Stimulated activated CD8-positive, alpha-beta memory T cell treated with anti-CD3 and anti-CD28 coated beads, Interleukin-12 subunit alpha, Interleukin-12 subunit beta, amount 100 ng/mL, for 24 hours (primary cell): Measurements from ENCODE around the gene SGCD.

Experiments
- DNase-seq: peaks from one replicate; pipeline ENCODE4 v3.0.0-alpha.2; 2020; ENCODE audit errors: extremely low read depth

Gene SGCD

GRCh38 chr5:156459812-156460385 lies 132.9 kb downstream of the SGCD start:
- no peak for DNase-seq

DNA sequence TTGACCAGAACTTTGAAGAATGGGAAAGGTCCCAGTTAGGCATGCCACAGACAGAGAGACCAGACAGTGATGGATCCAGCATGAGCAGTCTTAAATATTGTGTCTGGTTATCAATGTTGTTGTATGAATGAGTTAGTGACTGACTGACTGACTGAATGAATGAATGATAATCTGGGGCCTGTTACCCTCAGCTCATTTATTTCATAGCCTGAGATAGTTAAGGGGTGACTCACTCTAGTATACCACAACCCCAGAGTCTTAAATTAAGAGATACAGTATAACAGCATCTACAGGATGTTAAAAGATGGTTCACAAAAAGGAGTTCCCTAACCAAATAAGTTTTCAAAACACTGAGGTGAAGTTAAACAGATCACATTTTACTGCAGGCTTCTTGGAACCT lies 133.5 kb downstream of the SGCD start:
- no peak for DNase-seq

DNA sequence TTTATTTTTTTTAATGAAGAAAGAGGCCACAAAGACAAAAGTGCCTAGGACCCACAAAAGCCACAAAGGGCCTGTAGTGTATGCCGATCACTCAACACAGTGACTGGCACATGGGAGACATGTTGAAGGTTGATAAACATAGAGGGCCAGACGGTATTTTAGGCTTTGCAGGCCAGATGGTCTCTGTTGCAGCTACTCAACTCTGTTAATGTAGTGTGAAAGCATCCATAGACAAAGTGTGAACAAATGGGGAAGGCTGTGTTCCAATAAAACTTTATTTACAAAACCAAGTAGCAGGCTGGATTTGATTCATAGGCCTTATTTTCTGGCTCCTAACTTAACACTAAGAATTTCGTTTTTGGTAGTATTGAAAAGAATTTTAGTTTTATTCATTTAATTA lies 139.9 kb downstream of the SGCD start:
- no peak for DNase-seq

DNA sequence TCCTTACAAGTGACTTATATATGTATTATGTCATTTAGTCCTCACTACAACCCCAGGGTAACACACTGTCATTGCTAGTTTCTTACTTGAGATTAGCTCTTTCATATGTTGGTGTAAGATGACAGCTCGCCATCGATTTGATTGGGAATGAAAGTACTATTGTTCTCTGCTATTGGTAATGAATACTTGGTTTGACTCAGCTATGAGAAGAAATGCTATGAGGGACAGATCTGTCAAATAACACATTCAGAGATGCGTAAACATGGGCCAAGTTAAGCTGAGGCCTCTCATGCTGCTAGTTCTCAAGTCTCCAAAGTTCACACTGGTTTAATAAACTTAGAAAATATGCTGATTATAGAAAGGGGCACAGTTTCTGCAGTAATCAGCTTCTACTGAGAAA lies 142.7 kb downstream of the SGCD start:
- DNase-seq, result no peak

DNA sequence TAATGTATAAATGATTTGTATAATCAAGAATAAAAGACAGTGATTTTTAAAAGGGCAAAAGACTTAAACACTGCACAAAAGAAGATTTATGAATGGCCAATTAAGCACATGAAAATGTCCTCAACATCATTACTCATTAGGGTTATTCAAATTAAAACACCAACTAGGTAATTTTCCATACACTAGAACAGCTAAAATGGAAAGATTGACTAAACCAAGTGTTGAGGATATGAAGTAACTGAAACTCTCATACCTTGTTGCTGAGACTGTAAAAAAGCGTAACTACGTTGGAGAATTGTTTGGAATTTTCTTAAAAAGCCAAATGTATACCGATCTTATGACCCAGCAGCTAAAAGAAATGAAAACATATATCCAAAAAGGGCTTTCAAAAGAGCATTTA lies 144.9 kb downstream of the SGCD start:
- no peak for DNase-seq

DNA sequence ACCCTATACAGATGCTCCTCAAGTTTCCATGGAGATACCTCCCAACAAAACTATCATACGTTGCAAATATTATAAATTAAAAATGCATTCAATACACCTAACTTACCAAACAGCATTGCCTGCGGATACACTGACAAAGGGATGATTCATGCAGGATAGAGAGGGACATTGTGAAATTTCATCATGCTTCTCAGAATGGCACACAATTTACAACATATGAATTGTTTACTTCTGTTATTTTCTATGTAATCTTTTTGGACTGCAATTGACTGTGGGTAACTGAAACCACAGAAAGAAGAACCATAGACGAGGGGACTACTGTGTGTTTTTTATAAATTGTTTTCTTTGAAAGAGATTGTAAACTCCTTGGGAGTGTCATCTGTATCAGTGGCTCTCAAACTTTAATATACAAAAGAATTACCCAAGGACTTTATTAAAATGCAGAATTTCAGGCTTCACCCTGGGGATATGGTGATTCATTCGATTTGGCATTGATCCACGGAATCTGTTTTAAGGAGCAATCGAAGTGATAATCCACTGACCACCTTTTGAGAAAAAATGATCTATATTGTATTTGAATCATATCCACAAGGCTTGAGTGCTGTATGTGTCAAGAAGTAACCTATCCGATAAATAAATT lies 146.4 kb downstream of the SGCD start:
- DNase-seq, result no peak

GRCh38 chr5:156474251-156474650 lies 147.3 kb downstream of the SGCD start:
- no peak for DNase-seq

GRCh38 chr5:156475182-156476157 lies 148.5 kb downstream of the SGCD start:
- DNase-seq, result no peak

- no peak for DNase-seq
Measured at GRCh38 chr5:156476158-156476551, 149.2 kb downstream of the SGCD start.

- no peak for DNase-seq
Measured at GRCh38 chr5:156476678-156477077, 149.7 kb downstream of the SGCD start.

DNA sequence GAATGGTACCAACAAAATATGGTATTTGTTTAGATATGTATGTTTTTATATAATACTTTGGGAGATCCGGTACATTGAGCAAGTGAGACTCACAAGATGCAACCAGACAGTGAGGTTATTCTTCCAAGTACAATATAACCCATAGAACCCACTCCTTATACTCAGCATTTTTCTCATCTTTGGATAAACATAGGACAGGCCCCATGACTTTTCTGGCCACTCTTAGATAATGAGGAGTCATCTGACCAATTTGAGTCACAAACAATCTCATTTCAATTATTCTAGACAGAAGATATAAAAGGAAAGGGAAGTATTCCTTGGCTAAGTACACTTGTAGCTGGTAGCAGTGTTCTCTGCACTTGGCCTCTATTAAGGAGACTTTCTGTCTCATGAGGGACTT lies 150.2 kb downstream of the SGCD start:
- no peak for DNase-seq

- DNase-seq, result no peak
Measured at GRCh38 chr5:156479849-156480248, 152.9 kb downstream of the SGCD start.

DNA sequence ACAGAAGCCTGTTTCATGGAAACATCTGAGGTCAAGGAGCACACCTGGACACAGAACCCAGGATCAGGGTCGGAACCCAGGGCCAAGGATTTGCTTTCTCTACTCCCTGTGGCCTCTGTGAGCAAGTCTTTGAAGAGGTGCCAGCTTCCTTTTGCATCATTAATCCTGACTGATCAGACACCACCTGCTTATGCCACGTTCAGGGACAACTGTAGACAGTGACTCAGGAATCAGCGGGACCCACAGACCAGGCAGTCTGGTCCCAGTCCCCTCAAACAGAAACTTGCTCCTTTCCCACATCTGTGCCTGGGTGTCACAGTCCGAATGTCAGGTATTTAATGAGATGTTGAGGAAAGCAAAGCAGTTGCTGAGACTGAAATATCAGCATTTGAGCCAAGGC lies 154.8 kb downstream of the SGCD start:
- no peak for DNase-seq

- no peak for DNase-seq
Measured at GRCh38 chr5:156482818-156483217, 155.9 kb downstream of the SGCD start.

- no peak for DNase-seq
Measured at GRCh38 chr5:156486394-156487238, 159.7 kb downstream of the SGCD start.

GRCh38 chr5:156491766-156492165 lies 164.8 kb downstream of the SGCD start:
- DNase-seq, result no peak

DNA sequence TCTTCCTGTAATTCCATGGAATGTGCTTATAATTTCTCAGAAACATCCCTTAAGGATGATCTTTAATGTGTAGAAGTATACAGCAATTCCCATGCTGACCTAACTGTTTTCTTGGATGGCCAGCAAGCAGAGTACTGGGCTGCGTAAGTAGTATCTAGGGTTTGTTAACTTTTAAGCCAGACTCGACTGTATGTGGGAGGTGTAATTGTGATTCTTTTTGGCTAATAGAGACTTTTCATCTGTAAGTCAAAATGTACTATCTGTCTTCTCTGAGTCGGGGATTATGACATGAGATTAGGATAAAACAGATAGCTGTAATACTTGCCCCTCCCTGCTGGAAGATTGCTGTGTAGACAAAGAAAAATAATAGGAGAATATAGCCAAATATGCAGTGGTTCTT lies 169.3 kb downstream of the SGCD start:
- no peak for DNase-seq

DNA sequence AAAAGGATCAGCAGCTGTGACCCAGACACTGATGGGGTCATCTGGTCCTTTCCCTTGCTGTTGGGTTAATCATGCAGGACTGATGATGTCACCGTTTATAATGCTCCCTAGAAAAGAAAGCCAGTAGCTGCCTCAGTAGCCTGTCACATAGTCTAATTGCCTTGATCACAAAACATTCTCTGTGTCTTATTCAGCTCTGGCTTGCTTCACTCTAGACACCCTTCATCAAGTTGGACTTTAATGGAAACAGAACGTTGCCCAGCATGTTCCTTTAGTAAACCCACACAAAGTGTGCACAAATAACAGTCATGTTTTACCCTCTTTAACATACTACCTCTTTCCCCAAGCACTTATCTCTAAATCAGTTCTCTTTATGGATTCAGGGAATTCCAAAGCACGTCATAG lies 170.8 kb downstream of the SGCD start:
- no peak for DNase-seq

GRCh38 chr5:156498226-156498980 lies 171.4 kb downstream of the SGCD start:
- no peak for DNase-seq

- no peak for DNase-seq
Measured at GRCh38 chr5:156500755-156501154, 173.8 kb downstream of the SGCD start.

DNA sequence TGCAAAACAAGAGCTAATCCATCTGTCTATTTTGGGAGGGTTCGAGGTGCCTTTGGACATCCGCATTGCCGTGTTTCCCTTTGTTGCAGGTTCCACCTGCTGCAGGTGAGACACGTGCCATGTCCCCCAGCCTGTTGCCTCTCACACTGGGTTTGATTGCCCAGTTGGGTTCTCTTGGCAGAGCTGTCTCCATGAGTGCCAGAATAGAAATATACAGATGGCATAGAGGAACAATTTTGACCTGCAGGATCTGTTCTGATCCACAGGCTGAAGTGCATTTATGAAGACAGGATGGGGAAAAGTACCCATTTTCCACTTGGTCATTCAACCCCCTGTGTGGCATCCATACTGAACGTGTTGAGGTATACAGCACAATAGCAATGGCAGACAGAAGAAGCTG lies 178.1 kb downstream of the SGCD start:
- no peak for DNase-seq
